Activated T-cell treated with anti-CD3 and anti-CD28 coated beads, Interleukin-2, amount 50 U/mL, for 1 hour (primary cell): ENCODE results near the gene KANSL1L.
A peak's percentile ranks its signal among the peaks of the same experiment; 100 is the strongest.
"Not testable (repeated sequence)": the region's sequence is repeated elsewhere in the genome, so short reads cannot be mapped to it uniquely, and the experiment has no call there.

Experiments used
- DNase-seq: peaks from one replicate; pipeline ENCODE4 v3.0.0-alpha.2; 2020

The KANSL1L gene, protein sequence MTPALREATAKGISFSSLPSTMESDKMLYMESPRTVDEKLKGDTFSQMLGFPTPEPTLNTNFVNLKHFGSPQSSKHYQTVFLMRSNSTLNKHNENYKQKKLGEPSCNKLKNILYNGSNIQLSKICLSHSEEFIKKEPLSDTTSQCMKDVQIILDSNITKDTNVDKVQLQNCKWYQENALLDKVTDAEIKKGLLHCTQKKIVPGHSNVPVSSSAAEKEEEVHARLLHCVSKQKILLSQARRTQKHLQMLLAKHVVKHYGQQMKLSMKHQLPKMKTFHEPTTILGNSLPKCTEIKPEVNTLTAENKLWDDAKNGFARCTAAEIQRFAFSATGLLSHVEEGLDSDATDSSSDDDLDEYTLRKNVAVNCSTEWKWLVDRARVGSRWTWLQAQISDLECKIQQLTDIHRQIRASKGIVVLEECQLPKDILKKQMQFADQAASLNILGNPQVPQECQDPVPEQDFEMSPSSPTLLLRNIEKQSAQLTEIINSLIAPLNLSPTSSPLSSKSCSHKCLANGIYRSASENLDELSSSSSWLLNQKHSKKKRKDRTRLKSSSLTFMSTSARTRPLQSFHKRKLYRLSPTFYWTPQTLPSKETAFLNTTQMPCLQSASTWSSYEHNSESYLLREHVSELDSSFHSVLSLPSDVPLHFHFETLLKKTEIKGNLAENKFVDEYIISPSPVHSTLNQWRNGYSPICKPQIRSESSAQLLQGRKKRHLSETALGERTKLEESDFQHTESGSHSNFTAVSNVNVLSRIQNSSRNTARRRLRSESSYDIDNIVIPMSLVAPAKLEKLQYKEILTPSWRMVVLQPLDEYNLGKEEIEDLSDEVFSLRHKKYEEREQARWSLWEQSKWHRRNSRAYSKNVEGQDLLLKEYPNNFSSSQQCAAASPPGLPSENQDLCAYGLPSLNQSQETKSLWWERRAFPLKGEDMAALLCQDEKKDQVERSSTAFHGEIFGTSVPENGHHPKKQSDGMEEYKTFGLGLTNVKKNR

GRCh38 chr2:210171309-210172218 is at the start of gene KANSL1L:
Gene KANSL1L, minus strand, starts transcription at chr2:210171409. Its CDS starts 16,827 bp downstream, at chr2:210154582.
- DNase-seq, result peak; percentile 99

DNA sequence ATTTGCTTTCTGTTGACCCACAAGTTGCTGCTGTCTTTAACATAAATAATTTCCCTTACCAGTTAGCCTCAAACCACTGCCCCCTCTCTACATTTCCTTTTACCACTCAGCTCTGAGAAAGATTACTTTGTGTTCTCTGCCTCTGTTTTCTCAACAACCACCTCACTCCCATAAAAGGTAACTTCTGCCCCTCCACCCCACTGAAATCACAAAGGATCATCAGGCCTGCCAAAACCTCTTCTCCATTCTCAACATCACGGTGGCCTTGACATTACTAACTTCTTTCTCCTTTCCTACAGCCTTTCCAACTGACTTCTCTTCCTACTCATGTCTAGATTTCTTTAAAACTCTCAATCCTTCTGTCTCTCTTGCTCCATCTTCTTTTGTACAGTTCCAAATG is 43.9 kb upstream of the KANSL1L start:
- DNase-seq, result no peak

DNA sequence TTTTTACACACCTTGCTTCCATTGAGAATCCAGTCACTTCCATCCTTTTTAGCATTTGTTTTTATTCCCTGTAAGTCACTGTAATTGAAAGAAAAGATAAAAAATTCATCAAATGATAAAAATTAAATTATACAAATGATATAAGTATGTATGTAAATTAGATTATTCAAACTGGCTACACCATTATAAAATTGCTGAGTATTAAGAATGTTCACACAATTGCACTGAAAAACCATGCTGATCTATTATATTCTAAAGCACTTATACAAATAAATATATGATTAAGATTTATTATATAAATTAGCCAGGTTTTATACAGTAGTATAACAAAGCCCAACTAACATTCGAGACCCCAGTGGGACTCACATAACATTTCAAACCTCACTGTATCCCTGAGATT is 39.0 kb upstream of the KANSL1L start:
- DNase-seq, result no peak

GRCh38 chr2:210207929-210208328 is 36.7 kb upstream of the KANSL1L start:
- no peak for DNase-seq

DNA sequence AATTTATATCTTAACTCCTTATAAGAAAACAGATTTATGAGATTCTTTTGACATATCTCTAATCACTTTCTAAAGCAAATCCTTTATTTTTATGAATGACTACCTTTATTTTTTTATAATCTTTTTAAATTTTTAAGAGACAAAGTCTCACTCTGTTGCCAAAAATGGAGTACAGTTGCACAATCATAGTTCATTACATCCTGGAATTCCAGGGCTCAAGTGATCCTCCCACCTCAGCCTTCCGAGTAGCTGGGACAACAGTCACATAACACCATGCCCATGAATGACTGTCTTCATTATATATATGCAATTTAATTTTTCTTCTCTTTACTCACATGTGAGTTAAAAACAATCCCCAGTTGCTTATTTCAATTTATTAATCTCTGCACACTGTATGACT is 32.3 kb upstream of the KANSL1L start:
- DNase-seq, result no peak

GRCh38 chr2:210203147-210203546 is 31.9 kb upstream of the KANSL1L start:
- no peak for DNase-seq

GRCh38 chr2:210199854-210200253 is 28.6 kb upstream of the KANSL1L start:
- DNase-seq, result no peak

DNA sequence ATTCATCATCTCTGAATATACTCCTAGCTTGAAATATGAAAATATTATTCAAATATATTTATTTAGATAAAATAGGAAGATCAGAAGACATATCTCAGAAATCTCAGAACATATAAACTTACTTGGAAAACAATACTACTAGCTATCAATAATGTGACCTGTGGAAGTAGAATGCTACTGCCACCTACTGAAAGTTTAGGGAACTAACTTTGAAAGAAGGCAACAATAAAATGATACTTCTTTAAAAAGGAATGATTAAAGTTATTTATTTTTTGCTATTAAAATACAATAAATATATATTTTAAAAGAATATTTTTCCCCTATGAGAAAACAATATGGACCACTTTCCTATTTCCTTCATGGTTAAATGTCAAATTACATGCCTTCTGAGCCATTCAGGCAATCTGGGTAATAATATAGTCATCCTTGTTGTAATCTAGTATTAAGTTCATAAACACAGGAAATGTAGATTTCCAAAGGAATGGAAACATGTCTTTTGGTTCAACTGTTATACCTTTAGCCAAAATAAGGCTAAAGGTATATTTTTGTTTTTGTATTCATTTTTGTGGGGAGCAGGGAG is 28.1 kb upstream of the KANSL1L start:
- DNase-seq, result no peak

DNA sequence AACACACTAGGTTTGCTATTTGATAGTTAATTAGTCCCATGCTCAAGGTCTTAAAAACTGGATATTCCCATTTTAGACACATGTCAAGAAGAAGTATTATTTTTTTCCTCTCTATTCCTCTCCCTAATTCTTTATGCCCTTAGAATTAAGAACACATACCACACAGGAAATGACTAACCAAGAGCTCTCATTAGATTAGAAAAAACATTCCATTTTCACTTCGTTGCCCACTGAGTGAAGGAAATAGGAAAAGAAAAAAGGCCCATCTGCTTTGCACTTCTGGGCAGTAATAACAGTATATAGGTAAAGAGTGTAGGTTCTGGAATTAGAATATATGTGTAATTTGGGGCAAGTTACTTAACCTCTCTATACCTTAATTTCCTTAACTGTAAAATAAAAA is 27.1 kb upstream of the KANSL1L start:
- no peak for DNase-seq

DNA sequence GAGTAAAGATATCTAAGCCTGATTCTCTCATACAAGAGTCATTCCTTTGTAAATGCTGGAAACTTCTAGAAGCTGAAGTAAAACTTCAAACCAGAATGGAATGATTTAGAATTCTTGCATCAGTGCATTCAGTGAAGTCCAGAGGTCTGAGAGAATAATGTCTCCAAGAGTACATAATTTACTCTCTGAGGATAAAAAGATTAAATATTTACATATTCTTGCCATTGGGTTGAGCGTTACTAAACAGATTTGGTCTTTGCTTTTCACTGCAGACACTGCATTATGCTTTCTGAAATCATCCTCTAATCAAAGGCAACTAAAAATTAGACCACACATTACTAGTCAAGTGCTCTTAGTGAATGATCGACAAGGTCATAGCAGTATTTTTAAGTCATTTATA is 26.5 kb upstream of the KANSL1L start:
- DNase-seq, result no peak

DNA sequence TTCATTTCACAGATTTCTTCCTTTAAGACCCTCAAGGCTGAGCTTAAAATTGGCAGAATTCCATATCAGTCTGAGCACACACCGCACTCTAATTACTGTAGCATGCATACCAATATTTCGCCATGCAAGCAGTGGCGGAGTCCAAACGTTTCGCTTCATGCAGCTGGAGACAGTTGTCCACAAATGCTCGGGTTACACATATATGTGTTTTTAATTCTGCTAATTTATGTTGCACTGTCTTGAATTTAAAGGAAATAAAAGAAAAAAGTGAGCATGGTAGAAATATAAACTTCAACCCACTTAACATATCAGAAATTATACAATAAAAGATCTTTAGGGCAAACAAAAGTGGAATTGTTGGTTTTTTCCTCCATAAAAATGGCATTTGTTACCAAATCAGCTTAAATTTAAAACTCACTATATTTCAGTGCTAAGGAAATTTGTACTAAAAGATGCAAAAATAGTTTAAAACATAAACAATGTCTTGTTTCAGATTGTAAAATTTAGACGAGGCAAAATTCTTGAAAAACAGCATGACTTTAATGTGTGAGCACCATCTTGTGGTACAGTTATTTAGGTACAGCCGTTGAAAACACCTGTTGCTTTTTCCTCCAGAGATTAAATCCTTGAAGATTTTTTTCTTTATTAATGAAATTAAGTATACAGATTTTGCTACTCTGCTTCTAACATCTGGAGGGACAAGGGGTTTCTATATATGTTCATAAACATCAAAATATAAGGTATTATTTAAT is 24.1 kb upstream of the KANSL1L start:
- no peak for DNase-seq

DNA sequence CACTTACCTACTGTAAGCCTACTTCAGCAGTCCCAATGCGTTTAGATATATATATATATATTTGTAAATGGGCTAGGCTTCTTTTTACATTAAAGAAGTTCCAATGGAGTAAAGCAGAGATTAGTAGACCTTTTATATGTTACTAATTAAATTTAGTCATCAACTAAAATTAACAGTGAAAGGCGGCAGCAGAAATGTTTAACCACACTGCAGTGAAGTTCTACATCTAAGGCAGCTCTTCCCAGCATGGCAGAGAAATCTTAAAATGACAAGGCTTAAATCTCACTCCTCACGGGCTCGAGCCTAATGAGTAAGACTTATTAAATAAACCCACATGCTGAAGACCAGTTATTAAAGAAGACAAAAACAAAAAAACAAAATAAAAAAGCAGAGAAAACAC is 19.1 kb upstream of the KANSL1L start:
- no peak for DNase-seq

DNA sequence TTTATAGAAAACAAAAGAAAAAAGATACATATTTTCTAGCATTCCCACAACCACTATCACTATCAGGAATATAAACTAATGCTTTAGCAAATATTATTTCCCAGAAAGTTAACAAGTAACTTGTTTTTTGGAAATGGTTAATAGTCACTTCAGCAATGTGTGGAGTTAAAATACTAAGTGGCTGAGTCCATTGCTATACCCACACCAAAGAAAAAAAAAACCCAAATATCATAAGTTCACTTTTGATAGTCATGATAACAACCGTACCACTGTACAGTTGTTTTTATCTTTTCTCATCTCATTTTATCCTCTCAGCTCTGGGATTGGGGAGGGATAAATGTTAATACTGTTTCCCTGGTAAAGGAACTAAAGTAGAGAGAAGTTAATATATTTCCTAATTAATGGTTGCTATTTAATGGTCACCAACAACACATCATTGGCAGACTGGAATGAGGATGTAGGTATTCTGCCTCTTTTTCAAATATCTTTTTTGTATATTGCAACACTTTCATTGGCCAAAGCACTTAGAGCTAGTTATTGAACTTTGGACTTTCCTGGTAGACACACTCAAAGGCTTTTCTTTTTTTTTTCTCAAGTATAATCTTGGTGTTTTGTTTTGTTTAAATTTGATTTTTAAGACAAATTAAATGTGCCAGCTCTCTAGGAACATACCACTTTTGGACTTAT is 18.4 kb upstream of the KANSL1L start:
- DNase-seq, result no peak

DNA sequence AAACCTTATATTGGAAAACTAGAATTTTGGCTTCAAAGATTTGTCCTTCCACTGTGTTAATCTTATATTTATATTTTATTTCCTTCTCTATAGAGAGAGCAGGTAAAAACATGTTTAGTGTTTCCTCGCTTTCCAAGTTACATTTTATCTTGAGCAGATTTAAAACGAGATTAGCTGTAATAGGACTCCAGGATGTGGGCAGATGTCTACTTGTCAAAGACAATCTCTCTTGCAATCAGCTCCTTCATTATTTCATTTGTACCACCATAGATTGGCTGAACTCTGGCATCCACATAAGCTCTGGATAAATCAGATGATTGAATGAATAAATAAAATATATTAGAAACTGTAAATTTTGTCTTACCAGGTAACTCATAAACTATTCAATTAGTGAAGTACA is 17.5 kb upstream of the KANSL1L start:
- DNase-seq, result no peak

- DNase-seq, result no peak
Observed at GRCh38 chr2:210188190-210188589, 17.0 kb upstream of the KANSL1L start.

DNA sequence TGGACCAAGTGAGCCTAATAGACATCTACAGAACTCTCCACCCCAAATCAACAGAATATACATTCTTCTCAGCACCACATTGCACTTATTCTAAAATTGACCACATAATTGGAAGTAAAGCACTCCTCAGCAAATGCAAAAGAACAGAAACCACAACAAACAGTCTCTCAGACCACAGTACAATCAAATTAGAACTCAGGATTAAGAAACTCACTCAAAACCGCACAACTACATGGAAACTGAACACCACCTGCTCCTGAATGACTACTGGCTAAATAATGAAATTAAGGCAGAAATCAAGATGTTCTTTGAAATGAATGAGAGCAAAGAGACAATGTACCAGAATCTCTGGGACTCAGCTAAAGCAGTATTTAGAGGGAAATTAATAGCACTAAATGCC is 12.7 kb upstream of the KANSL1L start:
- not testable (repeated sequence) for DNase-seq

- not testable (repeated sequence) for DNase-seq
Observed at GRCh38 chr2:210181606-210182088, 10.4 kb upstream of the KANSL1L start.

DNA sequence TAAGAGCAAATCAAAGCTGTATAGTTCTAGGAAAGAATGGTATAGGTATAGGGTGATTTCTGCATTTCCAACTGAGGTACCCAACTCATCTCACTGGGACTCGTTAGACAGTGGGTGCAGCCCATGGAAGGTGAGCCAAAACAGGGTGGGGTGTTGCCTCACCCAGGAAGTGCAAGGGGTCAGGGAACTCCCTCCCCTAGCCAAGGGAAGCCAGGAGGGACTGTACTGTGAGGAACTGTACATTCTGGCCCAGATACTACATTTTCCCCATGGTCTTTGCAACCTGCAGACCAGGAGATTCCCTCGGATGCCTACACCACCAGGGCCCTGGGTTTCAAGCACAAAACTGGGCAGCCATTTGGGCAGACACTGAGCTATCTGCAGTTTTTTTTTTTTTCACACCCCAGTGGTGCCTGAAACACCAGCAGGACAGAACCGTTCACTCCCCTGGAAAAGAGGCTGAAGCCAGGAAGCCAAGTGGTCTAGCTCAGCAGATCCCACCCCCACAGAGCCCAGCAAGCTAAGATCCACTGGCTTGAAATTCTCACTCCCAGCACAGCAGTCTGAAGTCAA is 9.9 kb upstream of the KANSL1L start:
- not testable (repeated sequence) for DNase-seq

DNA sequence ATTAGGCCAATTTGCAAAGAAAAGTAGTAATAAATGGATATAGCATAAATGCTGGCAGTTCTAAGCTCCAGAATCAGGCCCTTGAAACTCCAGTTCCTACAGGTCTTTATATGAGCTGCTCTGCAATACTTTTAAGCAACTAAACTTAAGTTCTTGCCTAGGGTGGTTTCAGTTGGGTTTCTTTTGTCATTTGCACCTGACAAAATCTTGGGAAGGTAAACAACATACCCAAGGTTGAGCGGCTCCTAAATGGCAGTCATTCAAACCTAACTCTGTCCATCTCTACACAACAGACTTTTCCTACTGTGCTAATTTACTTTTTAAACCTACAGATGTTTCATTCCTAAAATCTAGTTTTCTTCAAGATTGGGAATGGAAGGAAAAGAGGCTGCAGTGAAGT is 9.3 kb upstream of the KANSL1L start:
- DNase-seq, result no peak

DNA sequence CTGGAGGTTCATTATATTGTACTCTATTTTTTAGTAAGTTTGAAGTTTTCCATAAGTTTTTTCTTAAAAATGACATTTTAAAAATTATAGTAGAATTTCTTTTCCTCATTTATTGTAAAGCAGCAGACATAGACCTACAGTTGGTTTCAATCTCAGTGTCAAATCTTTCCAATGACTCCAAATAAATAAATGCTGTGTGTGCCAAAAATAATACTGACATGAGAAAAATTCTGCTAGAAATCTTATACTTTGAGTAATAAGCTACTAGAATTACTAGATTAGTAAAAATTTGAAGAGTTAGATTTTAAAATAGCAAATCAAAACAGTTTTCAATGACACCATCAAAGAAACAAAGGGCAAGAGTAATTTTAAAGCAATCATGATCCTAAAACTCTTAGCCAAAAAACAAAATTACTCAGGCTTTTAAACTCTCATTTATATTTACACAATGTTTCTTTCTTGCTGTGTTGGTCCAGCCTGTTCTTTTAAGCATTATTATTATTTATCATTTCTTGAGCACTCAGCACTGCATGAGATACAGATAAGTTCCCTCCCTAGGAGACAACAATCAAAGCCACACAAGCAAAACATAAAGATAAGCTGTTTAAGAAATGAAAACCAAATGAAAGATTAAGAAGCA is 8.3 kb upstream of the KANSL1L start:
- DNase-seq, result no peak
